ENCODE results near the gene CTNNBIP1.

- no peak for TF ChIP-seq CTCF (IDR thresholded peaks at IDR 0.05; ENCODE audit: low read depth, low read length, missing input control)
- TF ChIP-seq ATF3 (IDR thresholded peaks at IDR 0.05): no peak
- no peak for TF ChIP-seq REST (IDR thresholded peaks at IDR 0.05)
- no peak for TF ChIP-seq MAX (IDR thresholded peaks at IDR 0.05)
- no peak for TF ChIP-seq RXRA (IDR thresholded peaks at IDR 0.05)
- no peak for TF ChIP-seq JUND (IDR thresholded peaks at IDR 0.05)
- TF ChIP-seq ZBTB33 (IDR thresholded peaks at IDR 0.05): no peak
- TF ChIP-seq TAF1 (conservative IDR thresholded peaks at IDR 0.05): no peak
- TF ChIP-seq RAD21 (IDR thresholded peaks at IDR 0.05): no peak
- TF ChIP-seq FOXA1 (IDR thresholded peaks at IDR 0.05): no peak
- no peak for TF ChIP-seq YY1 (IDR thresholded peaks at IDR 0.05)
- no peak for TF ChIP-seq SP1 (IDR thresholded peaks at IDR 0.05)
- no peak for TF ChIP-seq GABPA (IDR thresholded peaks at IDR 0.05 in 1 of 2, conservative IDR thresholded peaks at IDR 0.05 in 1 of 2)
Measured at GRCh38 chr1:9922342-9922741, 12.3 kb upstream of the CTNNBIP1 start.

All from liver (tissue), 3 donors.